ENCODE data around the gene FGF22.
"Not testable (repeated sequence)": the region's sequence is repeated elsewhere in the genome, so short reads cannot be mapped to it uniquely, and the experiment has no call there.

The FGF22 gene

DNA sequence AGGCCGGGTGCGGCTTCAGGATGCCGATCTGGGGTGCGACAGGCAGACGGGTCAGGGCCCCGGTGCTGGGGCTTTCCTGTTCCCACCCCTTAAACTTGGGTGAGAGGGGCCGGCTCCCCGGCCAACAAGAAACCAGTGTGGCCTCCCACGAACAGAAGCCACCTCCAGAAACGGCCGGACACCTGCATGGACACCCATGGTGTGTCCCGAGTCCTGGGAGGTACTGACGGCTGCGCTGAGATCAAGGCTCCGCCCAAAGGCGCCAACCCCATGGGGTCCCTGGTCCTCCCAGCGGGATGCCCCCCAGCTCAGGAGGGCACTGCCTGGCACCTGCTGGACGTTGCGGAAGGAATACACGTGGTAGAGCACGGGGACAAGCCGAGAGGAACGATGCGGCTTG lies 17.9 kb upstream of the FGF22 start:
- DNase-seq (ENCODE audit: low read depth in 2 of 2), result no peak

DNA sequence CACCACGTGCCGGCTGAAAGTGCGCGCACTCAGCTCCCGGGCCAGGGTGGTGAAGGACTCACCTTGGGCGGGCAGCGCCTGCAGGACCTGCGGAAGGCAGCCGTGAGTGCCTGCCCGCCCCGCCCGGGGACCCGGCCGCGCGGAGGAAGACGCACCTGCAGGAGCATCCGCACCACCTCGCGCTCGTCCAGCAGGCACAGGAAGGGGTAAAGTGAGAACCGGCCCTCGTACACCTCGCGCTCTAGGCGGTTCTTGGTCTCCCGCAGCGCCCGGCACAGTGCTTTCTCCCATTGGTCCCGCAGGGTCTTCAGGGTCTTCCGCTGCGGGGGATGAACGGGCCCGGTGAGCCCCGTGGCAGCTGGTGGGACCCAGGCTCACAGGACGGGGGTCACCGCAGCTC lies 17.0 kb upstream of the FGF22 start:
- DNase-seq (ENCODE audit: low read depth in 2 of 2), result no peak

DNA sequence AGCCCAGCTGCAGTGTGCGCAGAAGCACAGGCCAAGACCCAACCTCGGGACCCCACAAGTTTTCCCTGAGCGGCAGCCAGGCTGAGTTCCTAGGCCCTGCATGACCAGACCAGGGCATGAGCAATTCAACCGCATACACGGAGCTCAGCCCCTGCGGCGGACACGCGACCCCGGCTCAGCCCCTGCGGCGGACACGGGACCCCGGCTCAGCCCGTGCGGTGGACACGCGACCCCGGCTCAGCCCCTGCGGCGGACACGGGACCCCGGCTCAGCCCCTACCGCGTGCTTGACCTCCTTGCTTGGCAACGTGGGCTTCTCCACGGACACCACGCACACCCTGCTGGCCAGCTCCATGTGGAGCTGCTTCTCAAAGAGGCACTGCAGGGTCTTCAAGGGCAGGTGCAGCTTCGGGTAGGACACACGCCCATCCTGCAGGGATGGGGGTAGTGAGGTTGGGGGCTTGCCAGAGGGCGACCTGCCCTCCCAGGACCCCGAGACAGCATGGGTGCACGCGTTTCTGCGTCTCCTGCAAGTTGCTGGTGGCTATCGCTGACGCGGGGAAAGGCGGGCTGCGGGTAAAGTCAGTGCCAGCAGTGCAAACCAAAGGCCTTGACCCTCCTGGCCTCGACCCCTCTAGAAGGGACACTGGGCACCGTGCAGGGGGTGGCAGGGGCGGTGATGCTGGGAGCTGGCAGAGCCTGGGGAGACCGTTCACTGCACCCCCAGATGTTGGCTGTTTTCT lies 16.3 kb upstream of the FGF22 start:
- DNase-seq (ENCODE audit: low read depth in 2 of 2), result no peak

DNA sequence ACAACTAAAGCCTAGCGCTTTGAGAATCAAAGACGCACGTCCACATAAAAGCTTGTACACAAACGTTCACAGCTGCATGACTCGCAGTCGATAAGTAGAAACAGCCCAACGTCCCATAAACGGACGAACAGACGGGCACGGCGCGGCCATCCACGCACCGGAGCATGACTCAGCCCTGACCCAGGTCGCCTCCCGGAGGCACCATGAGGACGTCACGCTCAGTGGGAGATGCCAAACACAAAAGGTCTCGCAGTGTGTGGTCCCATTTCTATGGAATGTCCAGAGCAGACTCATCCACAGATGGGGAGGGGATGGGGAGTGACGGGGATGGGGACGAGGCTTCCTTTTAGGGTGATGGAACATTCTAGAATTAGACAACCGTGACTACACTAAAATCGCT lies 15.7 kb upstream of the FGF22 start:
- DNase-seq (ENCODE audit: low read depth in 2 of 2), result no peak

DNA sequence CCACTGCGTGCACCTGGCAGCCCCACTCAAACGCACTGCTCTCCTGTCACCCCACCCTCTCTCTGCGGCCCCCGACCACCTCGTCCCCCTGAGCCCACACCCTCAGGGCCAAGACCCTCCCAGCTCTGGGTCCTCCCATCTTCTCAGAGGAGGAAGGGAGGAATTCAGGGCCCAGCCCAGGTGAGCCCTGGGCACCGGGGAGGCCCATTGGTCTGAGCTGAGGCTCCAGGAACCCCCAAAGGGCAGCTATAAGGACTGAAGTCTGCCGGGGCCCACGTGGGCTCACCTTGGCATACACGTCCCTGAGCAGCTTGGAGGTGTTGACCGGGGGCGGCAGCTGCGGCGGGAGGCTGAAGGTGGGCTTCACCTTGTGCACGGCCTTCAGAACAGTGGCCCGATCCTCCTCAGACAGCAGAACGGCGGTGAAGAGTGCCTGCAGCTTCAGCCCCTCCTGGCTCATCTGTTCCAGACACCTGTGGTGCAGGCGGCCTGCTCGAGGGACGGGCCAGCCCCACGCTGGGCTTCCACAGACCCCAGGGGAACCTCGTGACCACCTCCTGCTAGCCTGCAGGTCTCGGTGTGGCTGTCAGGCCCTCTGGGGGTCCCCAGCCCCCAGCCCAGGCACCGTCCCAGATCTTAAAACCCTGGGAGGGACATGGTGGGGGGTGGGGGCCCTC lies 15.1 kb upstream of the FGF22 start:
- no peak for DNase-seq (ENCODE audit: low read depth in 2 of 2)

DNA sequence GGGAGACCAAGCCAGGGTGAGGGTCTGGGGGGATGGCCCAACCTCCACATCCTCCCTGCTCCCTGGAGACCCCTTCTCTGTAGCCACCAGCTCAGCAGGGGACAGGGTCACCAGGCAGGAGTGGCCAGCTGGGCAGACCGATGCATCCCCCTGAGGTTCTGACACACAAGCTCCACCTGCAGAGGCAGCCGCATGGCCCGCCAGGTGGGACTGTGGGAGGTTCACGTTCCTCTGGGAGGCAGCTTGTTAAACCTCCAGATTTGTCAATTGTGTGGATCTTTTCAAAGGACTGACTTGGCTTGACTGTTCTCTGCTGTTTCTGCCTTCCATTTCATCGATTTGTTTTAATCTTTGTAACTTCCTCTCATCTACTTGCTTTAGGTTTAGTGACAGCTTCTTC lies 14.4 kb upstream of the FGF22 start:
- no peak for DNase-seq (ENCODE audit: low read depth in 2 of 2)

DNA sequence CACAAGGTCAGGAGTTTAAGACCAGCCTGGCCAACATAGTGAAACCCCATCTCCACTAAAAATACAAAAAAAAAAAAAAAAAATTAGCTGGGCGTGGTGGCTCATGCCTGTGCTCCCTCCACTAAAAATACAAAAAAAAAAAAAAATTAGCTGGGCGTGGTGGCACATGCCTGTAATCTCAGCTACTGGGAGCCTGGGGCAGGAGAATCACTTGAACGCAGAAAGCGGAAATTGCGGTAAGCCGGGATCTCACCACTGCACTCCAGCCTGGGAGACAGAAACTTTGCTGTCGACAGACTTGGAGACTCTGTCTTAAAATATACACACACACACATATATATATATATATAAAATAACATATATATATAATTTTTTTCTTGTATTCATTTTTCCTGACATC lies 13.1 kb upstream of the FGF22 start:
- not testable (repeated sequence) for DNase-seq (ENCODE audit: low read depth in 2 of 2)

DNA sequence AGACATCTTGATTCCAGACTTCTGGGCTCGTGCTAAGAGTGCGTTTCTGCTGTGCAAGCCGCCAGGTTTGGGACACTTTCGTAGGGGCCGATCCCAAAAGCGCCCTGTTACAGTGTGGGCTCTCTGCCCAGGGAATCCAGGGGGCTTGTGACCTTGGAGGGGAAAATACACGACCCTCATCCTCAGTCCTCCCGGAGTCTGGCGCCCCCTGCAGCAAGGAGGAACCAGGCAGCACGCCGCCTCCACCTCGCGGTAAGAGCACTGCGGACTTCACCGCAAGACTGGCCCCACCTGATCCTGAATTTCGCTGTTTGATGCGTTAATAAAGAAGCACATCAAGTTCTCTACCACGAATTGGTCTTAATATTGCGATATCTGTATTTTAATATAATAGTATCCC lies 11.5 kb upstream of the FGF22 start:
- DNase-seq (ENCODE audit: low read depth in 2 of 2), result no peak

DNA sequence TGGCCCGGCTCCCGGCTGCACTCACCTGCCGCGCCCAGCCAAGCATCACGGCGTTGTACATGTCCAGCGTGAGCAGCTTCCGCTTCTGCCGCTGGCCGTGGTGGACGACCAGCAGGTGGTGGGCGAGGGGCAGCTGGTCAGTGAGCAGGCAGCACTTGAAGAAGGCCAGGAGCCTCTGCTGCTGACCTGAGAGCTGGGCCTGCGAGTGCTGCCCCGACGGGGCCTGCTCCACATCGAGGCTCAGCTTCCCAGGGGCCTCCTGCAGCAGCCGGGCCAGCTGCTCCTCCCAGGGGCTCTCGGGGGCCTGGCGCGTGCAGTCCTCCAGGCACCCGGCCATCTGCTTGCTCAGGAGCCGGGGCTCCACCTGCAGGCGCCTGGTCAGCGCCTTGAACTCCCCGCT lies 10.2 kb upstream of the FGF22 start:
- not testable (repeated sequence) for DNase-seq (ENCODE audit: low read depth in 2 of 2)

DNA sequence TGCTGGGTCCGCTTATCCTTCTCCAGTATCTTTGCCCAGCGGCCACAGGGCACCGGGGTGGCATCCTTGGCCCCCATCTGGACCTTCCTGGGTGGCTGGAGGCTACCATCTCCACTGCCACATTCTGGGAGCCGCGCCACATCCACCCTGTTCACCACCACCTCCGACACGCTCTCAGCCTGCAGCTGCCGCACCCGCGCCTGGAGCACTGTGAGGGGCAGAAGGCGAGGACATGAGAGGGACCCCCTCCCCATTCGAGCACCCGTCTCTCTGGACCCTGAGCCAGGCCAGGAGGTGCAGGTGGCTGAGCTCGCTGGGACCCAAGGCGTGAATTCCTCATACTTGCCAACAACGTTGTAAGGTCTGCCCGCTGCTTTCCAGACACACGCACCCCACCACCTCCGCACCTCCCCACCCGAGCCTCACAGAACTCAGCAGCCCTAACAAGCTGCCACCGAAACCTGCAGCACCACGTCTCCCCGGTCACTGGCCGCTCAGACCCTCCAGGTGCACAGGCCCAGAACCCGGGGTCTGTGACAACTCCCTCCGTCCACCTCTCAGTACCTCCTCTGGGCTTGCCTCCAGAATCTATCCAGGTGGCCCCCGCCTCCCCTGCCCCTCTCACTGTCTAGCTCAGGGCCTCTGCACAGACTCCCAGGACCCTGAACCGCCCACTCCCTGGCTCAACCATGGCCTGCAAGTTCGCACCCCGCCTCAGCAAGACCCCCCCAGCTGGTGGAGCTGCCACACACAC lies 9.5 kb upstream of the FGF22 start:
- DNase-seq (ENCODE audit: low read depth in 2 of 2), result no peak

DNA sequence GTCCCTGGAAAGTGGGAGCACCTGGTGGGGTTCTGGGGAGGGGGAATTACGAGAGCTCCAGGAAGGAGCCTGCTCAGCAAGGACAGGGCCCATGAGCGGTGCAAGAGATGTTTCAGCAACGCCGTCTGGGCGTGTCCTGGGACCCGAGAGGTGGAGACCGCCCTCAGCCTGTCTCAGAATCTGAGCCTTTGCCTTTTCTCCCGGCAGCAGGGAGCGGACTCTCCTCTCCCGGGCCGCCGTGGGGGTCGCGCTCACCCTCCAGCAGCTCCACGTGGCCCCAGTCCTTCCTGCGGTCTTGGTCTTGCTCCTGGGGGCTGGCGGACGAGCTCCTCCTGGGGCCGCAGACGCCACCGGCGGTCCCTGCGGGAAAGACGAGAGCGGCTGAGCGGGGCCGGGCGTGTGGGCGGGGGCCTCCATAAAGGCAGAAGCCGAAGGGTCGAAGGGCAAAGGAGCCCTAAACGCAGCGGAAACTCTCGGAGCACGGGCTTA lies 7.1 kb upstream of the FGF22 start:
- peak; percentile 43 to 47 for DNase-seq (ENCODE audit: low read depth in 2 of 2)

DNA sequence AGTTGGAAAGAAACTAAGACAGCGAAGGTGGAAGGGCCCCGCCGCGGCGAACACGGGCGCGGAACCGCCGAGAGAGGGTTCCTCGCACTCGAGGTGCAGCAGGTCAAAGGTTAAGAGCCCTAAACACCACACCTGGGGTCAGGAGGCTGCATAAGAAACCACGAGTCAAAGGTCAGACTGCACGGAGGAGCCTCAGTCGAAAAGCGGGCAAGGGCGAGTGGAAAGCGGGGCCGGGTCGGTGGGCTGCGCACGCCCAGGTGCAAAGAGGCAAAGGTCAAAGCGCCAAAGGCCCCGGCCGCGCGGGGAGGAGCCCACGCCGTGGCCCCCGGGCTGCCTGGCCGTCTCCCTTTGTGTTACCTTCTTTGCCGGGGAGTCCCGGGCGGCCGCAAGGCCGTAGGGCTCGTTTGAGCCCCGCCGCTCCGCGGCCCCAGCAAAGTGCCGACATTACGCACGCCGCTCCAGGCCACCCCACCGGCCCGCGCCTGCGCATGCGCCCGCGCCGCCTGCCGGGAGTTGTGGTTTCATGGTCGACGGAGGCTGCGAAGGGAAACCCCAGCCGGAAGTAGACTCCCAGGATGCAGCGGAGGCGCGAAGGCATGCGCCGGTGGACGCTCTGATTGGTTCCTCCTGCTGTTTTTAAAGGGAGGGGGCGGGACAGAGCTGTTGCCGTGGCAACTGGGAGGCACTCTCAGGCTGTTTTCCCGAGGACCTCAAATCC lies 6.5 kb upstream of the FGF22 start, which contains the start of gene POLRMT:
TSS of gene POLRMT (minus strand) at position 470 of the 718 bp plus-strand sequence. CDS start at position 445, 25 bp downstream.
- peak; percentile 93 to 95 for DNase-seq (ENCODE audit: low read depth in 2 of 2)

DNA sequence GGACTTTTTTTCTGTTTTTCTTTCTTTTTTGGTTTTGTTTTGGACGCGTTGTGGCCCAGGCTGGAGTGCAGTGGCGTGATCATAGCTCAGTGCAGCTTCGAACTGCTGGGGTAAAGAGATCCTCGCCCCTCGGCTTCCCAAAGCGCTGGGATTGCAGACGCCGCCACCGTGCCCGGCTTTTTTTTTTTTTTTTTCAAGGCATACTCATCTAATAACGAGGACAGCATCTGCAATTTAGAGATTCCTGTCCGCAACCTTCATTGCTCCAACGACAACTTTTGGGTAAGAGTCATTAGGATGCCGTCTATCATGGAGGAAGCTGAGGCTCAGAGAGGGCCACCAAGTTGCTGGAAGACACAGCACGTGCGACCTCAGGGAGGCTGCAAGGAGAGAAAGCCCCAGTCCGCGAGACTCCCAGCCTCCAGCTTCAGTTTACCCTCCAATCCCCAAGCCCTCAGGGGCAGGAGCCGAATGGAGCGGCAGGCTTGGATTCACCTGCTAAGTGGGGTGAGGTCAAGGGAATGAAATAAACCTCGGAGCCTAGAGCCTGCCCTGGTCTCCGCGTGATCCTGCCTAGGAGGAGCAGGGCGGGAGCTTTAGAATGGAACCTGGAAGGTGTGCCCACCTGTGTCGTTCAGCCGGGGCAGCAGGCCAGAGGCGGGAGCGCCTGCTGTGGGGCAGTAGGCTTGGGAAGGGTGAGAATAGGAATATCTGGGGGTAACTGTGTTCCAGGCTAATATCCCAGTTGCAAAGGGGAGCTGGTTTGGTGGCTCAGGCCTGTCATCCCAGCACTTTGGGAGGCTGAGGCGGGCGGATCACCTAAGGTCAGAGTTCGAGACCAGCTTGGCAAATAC lies 5.7 kb upstream of the FGF22 start:
- no peak for DNase-seq (ENCODE audit: low read depth in 2 of 2)

DNA sequence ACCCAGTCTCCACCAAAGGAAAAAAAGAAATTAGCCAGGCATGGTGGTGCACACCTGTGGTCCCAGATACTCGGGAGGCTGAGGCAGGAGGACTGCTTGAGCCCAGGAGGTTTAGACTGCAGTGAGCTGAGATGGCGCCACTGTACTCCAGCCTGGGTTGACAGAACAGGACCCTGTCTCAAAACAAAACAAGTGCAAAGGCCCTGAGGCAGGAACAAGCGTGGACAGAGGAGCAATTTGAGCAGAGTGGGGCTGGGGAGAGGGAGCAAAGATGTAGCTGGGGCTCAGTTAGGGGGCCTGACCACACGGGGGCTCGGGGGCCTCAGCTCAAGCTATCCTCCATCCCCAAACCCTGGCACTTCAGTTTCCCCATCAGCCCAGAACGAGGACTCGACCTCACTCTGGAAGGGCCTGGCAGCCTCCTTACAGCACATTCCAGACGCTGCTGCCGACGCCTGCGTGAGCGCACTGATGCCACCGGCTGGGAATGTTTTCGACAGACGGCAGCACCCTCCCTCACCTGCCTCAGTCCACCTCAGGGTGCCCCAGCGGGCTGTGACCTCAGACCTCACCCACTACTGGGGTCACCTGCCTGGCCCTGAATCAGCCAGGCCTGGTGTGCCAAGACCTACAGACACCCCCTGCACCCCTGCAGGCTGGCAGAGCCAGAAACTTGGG lies 4.6 kb upstream of the FGF22 start:
- DNase-seq (ENCODE audit: low read depth in 2 of 2), result no peak

DNA sequence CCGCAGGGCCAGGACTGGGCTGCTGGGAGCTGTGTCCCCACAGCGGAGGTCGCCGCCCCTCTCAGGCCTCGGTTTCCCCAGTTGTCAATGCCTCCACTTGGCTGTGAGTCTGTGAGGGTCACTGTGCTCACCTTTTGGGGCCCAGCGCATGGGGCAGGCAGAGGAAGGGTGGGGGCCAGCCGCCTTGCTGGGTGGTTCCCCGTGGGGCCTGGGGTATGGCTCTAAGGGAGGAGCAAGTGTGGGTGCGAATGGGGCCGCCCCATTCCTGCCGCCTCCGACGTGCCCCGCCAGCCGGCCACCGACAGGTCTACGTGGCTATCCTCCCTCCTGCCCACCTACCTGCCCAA lies 800 bp upstream of the FGF22 start:
- DNase-seq (ENCODE audit: low read depth in 2 of 2), result no peak

DNA sequence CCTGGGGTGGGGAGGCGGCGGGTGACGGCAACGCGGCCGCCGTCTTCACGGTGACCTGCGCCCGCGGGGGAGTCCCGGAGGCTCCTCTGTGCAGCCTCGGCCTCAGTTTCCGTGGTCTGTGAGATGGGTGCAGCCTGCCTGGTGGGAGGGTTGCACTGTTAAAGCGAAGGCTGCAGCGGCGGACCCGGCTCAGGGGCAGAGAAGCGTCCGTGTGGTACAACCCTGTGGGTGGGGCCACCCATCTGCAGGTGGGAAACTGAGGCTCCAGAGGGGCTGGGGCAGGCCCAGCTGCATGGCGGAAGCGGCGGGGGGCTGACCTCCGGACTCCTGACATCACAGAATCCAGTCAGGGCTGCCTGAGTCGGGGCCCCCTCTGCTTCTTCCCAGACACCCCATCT lies 481 bp downstream of the FGF22 start:
- DNase-seq (ENCODE audit: low read depth in 2 of 2), result no peak

DNA sequence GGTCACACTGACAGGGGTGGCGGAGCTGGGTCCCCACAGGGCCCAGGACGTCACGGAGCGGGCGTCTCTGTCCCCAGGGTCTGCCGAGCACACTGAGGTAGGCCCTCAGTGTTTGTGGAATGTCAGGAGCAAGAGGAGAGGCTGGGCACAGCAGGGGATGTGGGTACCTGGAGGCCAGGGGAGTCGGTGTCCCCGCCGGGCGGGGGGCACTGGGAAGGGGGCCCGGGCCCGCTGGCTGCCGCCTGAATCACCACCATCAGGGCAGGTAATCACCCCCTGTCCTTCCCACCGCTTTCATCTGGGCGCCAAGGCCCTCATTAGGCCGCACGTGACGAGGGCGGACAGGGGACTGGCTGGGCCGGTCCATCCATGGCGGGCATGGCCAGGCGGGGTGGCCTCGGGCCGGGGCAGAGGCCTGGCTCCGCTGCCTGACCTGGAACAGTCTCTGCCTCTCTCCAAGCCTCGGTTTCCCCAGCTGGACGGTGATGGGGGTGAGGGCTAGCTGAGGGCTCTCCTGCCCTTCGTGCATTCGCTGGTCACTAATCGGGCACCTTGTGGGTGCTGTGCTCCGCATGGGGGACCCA lies 1.0 kb downstream of the FGF22 start:
- DNase-seq (ENCODE audit: low read depth in 2 of 2), result no peak

DNA sequence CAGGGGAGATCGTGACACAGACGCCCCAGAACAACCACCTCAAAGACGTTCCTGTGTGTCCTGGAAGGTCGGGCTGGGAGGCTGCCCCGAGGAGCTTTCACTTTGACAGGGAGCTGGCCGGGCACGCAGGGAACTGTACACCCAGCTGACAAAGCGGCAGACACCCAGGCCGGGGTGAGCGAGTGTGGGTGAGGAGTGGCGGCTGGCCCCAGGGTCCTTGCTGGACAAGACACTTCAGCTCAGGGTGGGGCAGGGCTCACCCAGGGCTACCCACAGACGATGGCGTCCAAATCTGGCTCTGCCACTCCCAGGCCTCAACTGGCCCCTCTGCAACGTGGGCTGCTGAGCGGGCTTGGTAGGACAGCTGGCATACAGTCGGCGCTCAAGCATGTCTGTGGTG lies 2.0 kb downstream of the FGF22 start:
- no peak for DNase-seq (ENCODE audit: low read depth in 2 of 2)

DNA sequence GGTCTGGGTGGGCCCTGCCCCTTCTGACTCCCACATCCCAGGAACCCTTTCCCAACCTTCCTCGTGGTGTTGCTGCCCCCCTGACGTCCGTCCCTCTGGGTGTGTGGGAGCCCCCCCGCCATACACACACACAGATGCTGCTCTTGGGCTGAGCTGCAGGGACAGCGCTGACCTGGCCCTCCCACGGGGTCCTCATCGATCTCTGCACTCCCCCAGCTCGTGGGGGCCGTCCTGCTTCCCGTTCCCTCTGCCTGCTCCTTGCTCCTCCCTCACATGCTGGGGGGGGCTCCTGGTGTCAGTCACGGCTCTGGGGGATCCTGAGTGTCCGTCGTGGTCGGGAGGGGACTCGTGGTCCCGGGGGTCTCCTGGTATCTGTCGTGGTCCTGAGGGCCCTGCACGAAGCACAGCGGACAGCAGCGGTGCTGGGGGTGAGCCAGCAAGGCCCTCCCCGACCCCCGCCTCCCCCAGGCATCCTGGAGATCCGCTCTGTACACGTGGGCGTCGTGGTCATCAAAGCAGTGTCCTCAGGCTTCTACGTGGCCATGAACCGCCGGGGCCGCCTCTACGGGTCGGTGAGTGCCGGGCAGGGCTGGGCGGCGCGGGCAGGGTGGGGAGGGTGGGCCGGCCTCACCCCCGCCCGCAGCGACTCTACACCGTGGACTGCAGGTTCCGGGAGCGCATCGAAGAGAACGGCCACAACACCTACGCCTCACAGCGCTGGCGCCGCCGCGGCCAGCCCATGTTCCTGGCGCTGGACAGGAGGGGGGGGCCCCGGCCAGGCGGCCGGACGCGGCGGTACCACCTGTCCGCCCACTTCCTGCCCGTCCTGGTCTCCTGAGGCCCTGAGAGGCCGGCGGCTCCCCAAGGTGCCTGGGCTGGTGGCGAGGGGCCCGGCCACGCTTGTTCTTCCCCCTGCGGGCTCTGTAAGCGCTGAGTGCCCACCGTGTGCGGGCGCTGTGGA lies 3.4 kb downstream of the FGF22 start:
- DNase-seq (ENCODE audit: low read depth in 2 of 2), result no peak

Measured in stimulated activated CD8-positive, alpha-beta memory T cell treated with anti-CD3 and anti-CD28 coated beads, Interleukin-2, amount 100 ng/mL, for 48 hours (primary cell).